GM18868 (cell line): ENCODE data around the gene NUBP1.
"Not testable (repeated sequence)": the region's sequence is repeated elsewhere in the genome, so short reads cannot be mapped to it uniquely, and the experiment has no call there.

Experiments used
- ATAC-seq: cut with Tn5 transposase; IDR thresholded peaks from one replicate; pipeline ENCODE4 v1.9.1; 2021; ENCODE audit warnings: mild to moderate bottlenecking, moderate library complexity; ENCODE audit not compliant: unreplicated experiment

The NUBP1 gene

DNA sequence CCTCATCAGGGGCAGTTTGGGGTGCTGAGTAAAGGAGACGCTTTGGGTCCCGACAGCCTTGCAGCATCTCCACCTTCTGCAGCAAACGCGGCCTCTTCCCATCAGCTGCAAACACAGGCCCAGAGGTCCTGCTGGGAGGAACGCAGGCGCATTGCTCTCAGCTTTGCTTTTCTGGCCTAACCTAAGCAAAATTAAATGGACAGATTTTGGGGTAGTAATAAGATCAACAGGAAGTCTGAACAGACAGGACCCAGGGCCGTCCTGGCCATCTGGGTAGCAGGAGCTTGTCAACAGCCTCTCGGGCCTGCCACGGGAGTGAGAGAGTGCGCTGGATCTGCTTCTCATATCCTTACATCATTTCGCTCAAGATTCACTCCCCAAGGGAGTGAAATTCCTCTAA, 7.2 kb downstream of the NUBP1 start:
- ATAC-seq: no peak

DNA sequence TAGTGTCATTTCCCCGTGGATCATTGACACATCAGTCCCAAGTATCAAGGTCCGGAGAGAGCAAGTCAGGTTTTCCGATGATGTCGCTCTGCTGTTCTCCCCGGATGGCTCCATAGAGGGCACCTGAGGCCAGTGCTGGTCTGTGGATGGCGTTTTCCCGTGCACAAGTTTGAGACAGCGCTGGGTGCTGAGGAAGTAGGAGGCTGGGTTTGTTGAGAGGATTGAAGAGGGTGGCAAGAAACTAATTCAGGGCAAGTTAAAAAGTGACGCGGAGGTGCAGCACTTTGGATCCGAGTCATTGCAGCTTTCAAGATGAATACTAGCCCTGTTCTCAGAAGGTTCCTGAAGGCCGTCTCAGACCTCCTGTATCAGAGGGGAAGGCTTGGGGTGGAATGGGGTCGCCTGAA, 7.7 kb downstream of the NUBP1 start:
- ATAC-seq: no peak

DNA sequence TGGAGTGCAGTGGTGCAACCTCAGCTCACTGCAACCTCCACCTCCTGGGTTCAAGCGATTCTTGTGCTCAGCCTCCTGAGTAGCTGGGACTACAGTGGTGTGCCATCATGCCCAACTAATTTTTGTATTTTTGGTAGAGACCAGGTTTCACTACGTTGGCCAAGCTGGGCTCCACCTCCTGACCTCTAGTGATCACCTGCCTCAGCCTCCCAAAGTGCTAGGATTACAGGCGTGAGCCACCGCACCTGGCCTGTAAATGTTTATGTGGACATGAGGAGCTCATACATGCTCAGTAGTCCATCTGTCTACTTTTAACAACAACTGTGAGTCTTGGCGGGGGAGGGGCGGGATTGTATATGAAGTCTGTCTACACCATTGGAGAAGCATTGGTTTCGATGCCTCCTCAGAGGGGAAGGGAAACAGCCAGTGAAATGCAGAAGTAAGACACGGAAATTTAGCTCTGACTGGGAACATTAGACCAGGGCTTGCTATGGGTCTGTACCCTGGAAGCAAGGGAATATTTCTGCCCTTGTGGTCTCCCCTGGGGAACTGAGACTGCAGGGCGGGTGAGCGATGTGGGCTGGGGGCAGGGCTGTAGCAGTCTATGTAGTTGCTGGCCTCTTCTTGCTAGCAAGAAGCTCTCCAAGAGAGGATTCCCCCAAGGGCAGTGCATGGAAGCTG, 9.3 kb downstream of the NUBP1 start:
- ATAC-seq: peak; percentile 71

DNA sequence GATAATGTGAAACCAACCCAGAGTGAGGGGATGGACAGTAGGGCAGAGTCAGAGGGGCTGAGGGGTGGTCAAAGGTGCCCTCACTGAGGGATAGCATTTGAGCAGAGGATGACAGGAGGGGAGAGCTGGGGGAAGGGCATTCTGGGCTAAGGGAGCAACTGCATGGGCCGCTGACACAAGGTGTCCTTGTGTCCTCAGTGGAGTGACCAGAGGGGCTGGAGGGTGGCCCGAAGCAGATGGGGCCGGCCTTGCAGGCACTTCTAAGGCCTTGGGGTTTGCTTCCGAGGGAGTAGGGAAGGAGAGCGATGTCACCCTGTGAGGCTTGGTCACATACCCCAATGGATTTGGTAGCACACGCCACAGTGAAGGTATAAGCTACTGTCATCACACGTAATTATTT, 10.0 kb downstream of the NUBP1 start:
- no peak for ATAC-seq

DNA sequence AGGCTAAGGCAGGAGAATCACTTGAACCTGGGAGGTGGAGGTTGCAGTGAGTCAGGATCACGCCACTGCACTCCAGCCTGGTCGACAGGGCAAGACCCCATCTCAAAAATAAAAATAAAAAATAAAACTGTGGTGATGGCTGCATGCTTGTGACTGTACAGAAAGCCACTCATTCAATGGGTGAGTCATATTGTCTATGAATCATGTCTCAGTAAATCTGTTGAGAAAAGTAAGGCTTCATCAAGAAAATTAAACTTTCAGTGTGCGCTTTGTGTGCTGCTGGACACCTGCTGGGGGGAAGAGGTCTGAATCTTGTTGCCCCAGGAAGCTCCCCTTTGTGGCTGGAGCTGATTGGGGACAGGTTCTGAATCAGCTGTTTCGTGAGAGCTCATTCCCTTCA, 11.3 kb downstream of the NUBP1 start:
- no peak for ATAC-seq

DNA sequence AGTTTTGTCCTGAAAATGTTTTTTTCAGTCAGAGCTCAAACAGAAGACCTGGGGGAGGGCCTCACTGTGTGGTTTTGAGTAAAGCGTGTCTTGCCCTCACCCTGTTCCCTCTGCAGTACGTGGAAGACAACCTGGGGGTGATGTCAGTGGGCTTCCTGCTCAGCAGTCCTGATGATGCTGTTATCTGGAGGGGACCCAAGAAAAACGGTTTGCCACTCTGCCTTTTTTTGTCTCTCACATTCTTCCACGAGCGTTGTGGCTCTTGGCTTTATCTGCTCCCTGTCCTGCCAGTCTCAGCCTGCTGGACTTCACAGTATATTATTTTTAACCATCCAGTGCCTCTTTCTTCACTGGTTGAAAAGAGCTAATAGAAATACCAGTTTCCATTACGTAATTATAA, 12.9 kb downstream of the NUBP1 start:
- no peak for ATAC-seq

DNA sequence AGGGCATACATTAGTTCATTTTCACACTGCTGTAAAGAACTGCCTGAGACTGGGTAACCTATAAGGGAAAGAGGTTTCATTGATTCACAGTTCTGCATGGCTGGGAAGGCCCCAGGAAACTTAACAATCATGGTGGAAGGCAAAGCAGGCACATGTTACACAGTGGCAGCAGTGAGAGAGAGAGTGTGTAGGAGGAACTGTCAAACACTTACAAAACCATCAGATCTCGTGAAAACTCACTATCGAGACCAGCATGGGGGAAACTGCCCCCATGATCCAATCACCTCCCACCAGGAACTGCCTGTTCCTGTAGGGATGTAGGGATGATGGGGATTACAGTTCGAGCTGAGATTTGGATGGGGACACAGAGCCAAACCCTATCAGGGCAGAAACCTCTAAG, 17.2 kb downstream of the NUBP1 start:
- ATAC-seq: no peak

DNA sequence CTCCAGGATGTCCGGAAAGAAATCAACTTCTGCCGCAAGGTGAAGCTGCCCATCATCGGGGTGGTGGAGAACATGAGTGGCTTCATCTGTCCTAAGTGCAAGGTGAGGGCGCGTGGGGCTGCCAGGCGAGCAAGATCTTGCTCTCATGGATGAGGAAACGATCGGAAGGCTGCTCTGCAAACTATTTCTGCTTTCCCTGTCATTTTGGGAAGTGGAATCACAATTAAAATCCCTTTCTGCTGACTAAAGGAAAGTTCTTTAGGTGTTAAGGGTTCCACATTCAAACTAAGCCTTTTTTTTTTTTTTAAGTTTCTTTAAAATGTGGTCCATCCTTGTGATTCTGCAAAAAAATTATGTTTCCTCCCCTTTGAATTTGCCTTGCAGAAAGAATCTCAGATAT, 17.7 kb downstream of the NUBP1 start:
- no peak for ATAC-seq

DNA sequence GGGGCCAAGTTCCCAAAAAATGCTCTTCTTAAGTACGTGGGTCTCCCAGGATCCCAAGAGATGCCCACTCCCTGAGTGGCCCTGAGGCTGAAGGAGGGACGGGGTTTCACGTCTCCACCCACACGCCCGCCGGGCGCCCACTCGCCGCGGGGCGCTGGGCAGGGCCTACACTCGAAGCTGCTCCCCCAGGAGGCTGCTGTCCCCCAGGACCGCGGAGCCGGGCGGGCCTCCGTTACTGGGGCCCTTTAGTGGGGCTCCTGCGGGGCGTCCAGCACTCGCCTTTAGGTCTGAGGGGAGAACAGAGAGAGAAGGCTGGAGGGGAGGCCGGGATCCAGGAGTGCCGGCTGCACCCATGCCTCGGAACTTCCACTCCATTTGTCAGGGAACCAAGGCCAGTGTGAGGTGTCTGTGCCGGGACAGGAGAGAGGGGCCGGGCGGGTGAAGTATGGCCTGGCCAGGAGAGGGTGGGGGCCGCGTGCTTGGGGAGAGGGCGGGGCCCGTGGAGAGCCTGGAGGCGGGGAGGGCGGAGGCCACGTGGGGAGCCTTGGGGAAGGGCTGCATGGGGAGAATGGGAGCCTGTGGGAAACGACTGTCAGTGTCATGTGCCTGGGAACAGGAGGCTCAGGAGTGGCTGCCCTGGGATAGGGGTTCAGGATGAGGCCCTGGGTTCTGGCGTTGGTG, 18.8 kb downstream of the NUBP1 start:
- no peak for ATAC-seq

DNA sequence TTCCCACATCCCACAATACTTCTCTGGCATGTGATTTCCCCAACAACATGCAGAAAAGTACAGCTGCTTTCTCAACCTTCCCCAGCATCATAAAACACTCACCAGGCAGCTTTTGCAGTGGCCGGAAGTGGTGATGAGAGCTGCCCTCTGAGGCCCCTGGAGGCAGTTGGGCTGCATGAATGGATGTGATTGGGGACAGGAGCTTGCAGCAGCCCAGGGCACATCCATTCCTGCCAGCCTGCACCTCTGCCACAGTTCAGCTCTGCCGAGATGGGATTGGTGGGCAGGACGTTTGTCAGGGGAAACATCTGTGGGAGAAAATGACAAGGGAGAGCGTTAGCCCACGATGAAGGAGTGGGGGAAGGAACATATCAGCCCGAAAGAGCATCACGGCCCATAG, 19.8 kb downstream of the NUBP1 start:
- no peak for ATAC-seq

DNA sequence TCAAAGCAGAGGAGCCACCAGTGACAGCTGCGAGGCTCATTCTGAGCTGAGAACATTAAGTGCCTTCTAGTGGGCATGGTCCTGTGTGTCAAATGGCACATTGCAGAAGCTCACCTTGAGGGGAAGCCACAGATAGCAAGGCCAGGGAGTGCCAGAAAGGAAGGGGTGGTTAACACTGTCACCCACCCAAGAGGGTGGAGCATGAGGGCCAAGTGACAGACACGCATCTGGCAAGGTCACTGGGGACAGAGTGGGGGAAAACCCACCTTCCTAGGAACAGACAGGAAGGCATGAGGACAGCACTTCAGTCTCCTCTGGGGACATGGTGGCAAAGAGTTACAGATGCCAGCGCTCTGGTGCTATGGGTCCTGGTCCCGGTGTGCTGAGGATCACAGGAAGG, 22.1 kb downstream of the NUBP1 start:
- peak; percentile 78 for ATAC-seq

DNA sequence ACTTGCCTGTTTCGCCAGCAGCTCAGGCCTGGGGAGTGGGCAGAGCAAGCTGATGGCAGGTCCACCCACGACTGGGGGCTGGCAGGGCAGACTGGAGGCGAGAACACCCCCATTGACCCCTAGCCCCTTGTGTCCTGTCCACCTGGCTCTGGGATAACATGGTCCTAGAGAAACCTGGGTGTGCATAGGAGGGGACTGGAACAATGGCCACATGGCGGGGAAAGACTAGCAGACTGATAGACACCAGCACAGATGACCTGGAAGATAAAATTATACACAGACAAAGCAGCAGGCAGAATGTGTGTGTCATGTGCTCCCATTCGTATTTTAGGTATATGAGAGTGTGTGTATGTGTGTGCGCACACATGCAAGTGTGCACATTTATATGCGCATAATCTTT, 23.5 kb downstream of the NUBP1 start:
- no peak for ATAC-seq

DNA sequence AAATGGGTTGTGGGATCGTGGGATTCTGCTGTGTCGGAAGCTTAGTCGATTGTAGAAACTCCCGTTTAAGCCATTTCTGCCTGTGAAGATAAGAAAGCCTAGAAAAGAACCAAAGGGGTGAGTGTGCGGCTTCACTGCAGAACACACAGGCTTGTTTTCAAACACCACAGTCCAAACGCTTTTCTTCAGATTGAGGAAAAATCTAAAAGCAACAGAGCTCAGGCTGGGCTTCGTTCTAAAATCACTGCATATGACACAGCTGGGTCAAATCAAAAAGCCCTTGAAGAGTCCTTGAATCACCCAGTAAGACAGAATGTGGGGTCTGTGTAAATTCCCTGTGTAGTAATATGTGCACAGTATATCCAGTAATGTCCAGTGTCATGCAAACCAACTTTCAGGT, 25.7 kb downstream of the NUBP1 start:
- ATAC-seq: no peak

DNA sequence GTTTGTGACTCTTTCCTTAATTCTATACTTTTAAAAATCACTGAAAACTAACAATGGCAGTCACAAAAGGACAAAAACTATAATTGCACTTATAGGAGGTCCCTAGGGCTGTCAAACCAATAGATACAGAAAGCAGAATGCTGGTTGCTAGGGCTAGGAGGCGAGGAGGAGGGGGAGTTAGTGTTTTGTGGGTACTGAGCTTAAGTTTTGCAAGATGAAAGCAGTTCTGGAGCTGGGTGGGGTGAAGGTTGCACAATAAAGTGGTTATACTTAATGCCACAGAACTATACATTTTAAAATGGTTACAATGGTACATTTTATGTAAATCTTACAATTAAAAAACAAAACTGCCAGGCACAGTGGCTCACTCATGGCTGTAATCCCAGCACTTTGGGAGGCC, 27.3 kb downstream of the NUBP1 start:
- no peak for ATAC-seq

DNA sequence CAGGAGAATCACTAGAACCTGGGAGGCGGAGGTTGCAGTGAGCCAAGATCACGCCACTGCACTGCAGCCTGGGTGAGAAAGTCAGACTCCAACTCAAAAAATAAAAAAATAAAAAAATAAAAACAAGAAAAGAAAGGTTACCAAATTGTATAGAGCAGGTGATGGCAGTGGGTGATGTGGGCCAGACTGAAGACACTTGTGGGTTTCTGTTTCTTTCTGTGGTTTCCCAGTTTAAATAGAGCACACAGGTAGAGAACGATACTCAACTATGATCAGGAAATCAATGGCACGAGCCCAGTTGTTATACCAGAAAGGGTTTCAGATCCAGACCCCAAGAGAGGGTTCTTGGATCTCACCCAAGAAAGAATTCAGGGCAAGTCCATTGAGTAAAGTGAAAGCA, 32.6 kb downstream of the NUBP1 start:
- peak; percentile 73 for ATAC-seq

DNA sequence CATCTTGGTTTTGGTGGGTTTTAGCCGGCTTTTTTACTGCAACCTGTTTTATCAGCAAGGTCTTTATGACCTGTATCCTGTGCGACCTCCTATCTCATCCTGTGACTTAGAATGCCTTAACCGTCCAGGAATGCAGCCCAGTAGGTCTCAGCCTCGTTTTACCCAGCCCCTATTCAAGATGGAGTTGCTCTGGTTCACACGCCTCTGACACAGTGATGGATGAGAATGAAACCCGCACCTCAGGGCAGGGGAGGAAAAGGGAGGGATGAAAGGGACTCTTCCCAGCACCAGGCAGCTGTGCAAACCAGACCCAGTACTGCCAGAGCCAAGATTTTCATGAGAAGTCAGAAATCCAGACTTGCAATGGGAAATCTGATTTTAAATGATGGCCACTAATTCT, 33.3 kb downstream of the NUBP1 start:
- ATAC-seq: not testable (repeated sequence)

DNA sequence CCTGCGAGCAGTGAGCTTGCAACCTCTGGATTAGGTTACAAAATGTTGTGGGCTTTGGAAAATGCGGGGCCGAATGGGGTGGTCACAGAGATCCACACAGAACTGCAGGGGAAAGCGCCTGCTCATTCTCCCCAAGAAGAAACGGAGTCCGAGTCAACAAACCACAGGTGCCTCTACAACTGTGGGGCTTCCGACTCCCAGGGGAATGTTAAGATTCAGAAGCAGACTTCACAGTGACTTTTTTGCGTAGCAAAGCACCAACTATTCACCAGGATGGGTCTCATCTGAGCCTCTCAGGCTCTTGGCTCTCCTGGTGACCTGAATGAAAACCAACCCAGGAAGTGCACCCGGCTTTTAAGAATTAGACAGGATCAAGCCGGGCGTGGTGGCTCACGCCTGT, 33.7 kb downstream of the NUBP1 start:
- ATAC-seq: no peak

DNA sequence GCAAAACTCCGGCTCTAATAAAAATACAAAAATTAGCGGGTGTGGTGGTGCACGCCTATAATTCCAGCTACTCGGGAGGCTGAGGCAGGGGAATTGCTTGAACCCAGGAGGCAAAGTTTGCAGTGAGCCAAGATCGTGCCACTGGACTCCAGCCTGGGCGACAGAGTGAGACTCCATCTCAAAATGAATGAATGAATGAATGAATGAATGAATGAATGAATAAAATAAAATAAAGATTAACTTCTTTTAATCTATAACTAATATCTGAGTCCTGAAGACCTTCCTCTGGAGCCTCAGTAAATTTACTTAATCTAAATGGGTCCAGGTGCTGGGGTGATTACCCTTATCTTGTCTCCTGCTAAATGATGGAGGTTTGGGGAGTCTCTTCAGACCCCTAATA, 36.3 kb downstream of the NUBP1 start:
- not testable (repeated sequence) for ATAC-seq

DNA sequence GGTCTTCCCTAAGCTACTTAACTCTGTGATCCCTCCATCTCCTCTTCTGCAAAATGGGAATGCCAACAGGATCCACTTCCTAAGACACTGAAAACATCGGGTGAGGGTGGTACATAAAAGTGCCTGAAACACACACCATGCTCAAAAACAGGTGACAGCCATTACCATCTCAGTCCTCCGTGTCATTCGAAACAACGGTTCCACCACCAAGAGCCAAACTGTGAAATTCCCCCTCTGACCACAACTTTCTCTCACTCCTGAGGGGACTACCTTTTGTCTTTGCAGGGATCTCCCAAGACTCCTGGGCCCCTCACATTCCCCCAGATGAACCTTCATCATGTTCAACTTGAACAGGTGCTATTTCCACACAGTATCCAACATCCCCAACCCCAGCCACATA, 37.0 kb downstream of the NUBP1 start:
- peak; percentile 51 for ATAC-seq

DNA sequence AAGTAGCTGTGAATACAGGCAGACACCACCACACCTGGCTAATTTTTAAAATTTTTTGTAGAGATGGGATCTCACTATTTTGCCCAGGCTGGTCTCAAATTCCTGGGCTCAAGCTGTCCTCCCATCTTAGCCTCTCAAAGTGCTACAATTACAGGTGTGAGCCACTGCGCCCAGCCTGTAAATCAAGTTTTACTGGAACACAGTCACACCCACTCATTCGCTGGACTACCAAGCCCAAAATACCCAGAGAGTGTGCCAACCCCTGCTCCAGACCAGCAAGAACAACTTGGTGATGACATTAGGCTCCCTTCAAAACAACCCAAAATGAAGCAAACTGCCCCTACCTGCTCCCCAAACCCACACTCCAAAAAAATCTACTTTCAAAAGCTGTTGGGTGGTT, 39.0 kb downstream of the NUBP1 start:
- ATAC-seq: no peak

DNA sequence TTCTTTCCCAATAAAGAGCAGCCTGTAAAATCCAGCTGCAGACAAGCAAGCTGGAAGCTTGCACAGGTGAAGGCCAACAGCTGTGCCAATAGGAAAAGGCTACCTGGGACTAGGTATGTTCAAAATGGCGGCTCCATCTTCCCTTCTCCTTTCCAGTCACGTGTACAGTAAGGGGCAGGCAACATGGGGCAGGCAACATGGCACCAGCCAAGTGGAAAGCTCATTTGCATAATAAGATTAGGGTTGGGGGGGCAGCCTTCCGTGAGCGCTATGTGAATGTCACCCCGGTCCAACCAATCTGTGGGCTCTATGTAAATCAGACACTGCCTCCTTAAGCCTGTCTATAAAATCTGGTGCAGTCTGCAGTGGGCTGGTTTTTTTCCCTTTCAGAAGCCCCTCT, 43.7 kb downstream of the NUBP1 start:
- no peak for ATAC-seq

DNA sequence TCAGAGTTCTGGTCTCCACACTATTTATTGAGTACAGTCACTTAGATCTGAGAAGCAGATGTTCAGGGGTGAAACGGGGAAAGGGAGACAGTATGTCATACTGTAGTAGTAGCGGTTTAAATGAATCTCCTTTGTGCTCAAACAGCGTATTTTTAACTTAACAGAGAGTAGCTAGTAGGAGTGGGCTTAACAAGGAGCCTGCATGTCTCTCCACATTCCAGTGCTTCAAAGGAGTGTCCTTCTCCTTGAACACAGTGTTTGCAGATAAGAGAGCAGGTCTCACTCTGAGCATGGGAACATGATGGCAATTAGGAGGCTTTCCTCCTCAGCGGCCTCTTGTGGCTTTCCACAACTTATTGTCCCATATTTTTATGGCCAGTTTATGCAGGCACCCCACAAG, 45.0 kb downstream of the NUBP1 start:
- not testable (repeated sequence) for ATAC-seq

DNA sequence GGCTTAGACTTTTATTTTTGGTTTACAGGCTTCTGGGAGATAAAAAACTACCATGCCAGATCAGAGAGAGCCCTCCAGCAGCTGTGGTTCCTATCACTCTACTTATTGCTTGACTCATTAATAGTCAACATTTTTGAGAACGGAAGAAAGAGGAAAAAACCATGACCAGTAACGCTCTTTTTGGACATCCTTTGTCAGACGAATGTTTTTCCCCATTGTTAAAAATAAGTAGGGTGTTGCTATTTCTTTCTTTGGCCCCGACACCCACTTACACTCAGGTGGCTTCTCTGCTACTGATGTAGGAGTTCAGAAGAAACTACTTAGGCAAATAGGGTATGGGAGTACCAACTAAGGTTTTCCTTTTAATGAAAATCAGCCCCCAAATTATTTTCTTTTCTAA, 47.4 kb downstream of the NUBP1 start:
- peak; percentile 51 for ATAC-seq
